Chondrocyte (in vitro differentiated cells): ENCODE measurements around the gene ZSCAN31. TPM values are rescaled to one million over a fixed set of nuclear protein-coding genes. Genes with fewer than 3 reads are reported as not detected.

Experiments
- DNase-seq: peaks from one replicate; pipeline ENCODE4 v3.0.0; 2021; ENCODE audit warnings: mixed read lengths, low spot score
- H3K27ac Mint-ChIP-seq: one replicate; pipeline ENCODE4 v1.8.0; 2021; ENCODE audit warnings: mild to moderate bottlenecking, moderate library complexity, mixed read lengths; ENCODE audit not compliant: unreplicated experiment
- H3K27me3 Mint-ChIP-seq: 2 replicates; pipeline ENCODE4 v1.8.0; 2021; ENCODE audit warnings: low read depth, mixed read lengths
- H3K36me3 Mint-ChIP-seq: 2 replicates; pipeline ENCODE4 v1.8.0; 2021; ENCODE audit warnings: low read depth, mixed read lengths
- H3K4me1 Mint-ChIP-seq: 2 replicates; pipeline ENCODE4 v1.8.0; 2021; ENCODE audit warnings: low read depth, mild to moderate bottlenecking, mixed read lengths
- H3K4me3 Mint-ChIP-seq: one replicate; pipeline ENCODE4 v1.8.0; 2021; ENCODE audit warnings: mild to moderate bottlenecking, moderate library complexity, mixed read lengths; ENCODE audit not compliant: unreplicated experiment
- H3K9me3 Mint-ChIP-seq: 2 replicates; pipeline ENCODE4 v1.8.0; 2021; ENCODE audit warnings: low read depth, mixed read lengths
- CTCF ChIP-seq: fragments of 200-600 bp; sonication (generic); IDR thresholded peaks from 2 replicates; pipeline ENCODE4 v1.5.0; 2021; ENCODE audit warnings: antibody characterized with exemption, mild to moderate bottlenecking, moderate library complexity
- total RNA-seq: library from RNA; stranded (reverse); gene quantifications from 3 replicates; pipeline ENCODE4 v1.2.1, GENCODE V29; 2021

The ZSCAN31 gene
- total RNA-seq, 1 donor from 2014 or later, result 2.6 TPM

DNA sequence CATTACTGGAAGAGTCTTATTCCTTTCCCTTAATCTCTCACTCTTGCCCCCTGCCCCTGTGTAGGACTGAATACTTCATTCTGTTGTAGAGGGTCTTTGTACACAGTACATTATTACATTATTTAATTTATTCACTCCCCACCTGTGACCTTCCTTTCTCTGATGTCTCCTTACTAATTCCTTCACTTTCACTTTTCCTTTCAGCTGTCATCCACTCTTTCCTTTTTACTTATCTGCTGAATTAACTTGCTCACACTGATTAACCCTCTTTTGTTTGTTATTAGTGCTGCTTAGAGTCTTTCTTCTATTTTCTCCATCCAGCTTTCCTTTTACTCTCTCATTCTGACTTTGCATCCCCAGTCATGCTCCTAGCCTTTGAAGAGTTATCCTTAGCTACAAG is 61.1 kb downstream of the ZSCAN31 start:
- DNase-seq, result no peak
- H3K9me3 Mint-ChIP-seq, result no peaks in the 10 kb centered on the region
- H3K4me1 Mint-ChIP-seq, result no peaks in the 10 kb centered on the region
- no peak overlapping the region for H3K27ac Mint-ChIP-seq
- H3K27me3 Mint-ChIP-seq, result no peaks in the 10 kb centered on the region
- H3K4me3 Mint-ChIP-seq, result no peak overlapping the region
- peaks cover 42% of the 10 kb centered on the region for H3K36me3 Mint-ChIP-seq
- no peak for TF ChIP-seq CTCF

Other genes starting within 250 kb of the ZSCAN31 start
- gene ZSCAN16, start 211.5 kb downstream of the ZSCAN31 start, total RNA-seq, result 2.5 to 3.0 TPM (median 3.0 TPM) in 3 replicates
- gene ZKSCAN8, start 194.3 kb downstream of the ZSCAN31 start, total RNA-seq, result 21.4 to 25.6 TPM (median 22.2 TPM) in 3 replicates
- 12.1 to 13.0 TPM (median 12.8 TPM) in 3 replicates for gene ZSCAN9, start 110.9 kb downstream of the ZSCAN31 start, total RNA-seq
- gene ZKSCAN4, start 83.9 kb downstream of the ZSCAN31 start, total RNA-seq, result 4.8 to 7.1 TPM (median 5.1 TPM) in 3 replicates
- not detected in 3 replicates for gene NKAPL, start 76.9 kb downstream of the ZSCAN31 start, total RNA-seq
- 12.6 to 18.9 TPM (median 14.8 TPM) in 3 replicates for gene ZSCAN26, start 69.0 kb downstream of the ZSCAN31 start, total RNA-seq
- 7.6 to 9.9 TPM (median 8.5 TPM) in 3 replicates for gene PGBD1, start 54.6 kb downstream of the ZSCAN31 start, total RNA-seq
- 4.9 to 7.8 TPM (median 5.5 TPM) in 3 replicates for gene ZKSCAN3, start 13.8 kb upstream of the ZSCAN31 start, total RNA-seq
- gene ZSCAN12, start 63.6 kb upstream of the ZSCAN31 start, total RNA-seq, result 3.7 to 5.1 TPM (median 4.1 TPM) in 3 replicates
- 2.1 to 3.5 TPM (median 3.3 TPM) in 3 replicates for gene ZSCAN23, start 107.3 kb upstream of the ZSCAN31 start, total RNA-seq
- gene GPX6, start 179.6 kb upstream of the ZSCAN31 start, total RNA-seq, result not detected in 3 replicates
- not detected in 3 replicates for gene GPX5, start 189.7 kb upstream of the ZSCAN31 start, total RNA-seq